Hepatocyte (in vitro differentiated cells): ENCODE data around the gene RALGAPA2.

Experiments
- CTCF ChIP-seq: fragments of 200-600 bp; sonication (generic); IDR thresholded peaks from 2 replicates; pipeline ENCODE4 v1.5.1; 2016; ENCODE audit warnings: antibody characterized with exemption, mild to moderate bottlenecking; ENCODE audit not compliant: poor library complexity
- EZH2 ChIP-seq: fragments of 200-600 bp; sonication (generic); IDR thresholded peaks from 2 replicates; pipeline ENCODE4 v1.6.1; 2016; ENCODE audit warnings: antibody characterized with exemption, mild to moderate bottlenecking, borderline replicate concordance

DNA sequence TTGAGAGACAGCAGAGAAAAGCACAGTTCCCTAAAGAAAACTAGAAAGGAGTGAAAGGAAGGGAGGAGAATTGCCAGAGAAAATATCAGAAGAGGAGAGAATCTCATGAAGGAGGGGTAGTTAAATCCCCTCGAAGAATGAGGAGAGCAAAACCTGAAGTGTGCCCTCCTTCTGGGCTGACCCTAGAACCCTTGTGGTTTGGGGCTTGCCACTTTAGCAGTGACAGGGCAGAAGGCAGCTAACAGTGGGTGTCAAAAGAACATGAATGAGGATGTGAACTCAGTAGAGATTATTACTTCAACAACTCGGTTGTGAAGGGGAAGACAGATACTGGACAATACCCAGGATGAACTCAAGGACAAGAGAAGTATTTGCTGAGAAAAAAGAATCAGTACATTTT, 73.6 kb downstream of the RALGAPA2 start:
- TF ChIP-seq CTCF = no peak
- TF ChIP-seq EZH2 = no peak
